NCI-H146 treated with DMSO at 0.1 percent for 48 hours (cell line): ENCODE results near the gene UCKL1.
"Not testable (repeated sequence)": the region's sequence is repeated elsewhere in the genome, so short reads cannot be mapped to it uniquely, and the experiment has no call there.

Experiments used
- DNase-seq: peaks from one replicate; lab custom pipeline; 2025; ENCODE audit not compliant: unreplicated experiment; lab: John Stamatoyannopoulos, UW

UCKL1 gene

GRCh38 chr20:63955827-63956663 is at the start of gene UCKL1:
UCKL1 (minus strand) TSS chr20:63956416; CDS start chr20:63956372, 44 bp downstream.
- peak; percentile 75 for DNase-seq

DNA sequence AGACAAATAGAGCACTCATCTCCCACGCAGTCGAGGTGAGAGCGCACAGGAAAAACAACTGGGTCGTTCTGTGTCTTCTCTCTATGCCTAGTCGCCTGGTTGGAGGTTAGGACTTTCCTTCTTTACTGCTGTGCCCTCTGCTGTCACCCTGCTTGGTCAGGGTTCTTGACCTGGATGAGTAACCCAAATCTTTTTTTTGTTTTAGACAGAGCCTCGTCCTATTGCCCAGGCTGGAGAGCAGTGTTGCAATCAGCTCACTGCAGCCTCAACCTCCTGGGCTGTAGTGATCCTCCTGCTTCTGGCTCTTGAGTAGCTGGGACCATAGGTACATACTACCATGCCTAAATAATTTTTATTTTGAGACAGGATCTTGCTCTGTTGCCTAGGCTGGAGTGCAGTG is 49.2 kb upstream of the UCKL1 start:
- no peak for DNase-seq

DNA sequence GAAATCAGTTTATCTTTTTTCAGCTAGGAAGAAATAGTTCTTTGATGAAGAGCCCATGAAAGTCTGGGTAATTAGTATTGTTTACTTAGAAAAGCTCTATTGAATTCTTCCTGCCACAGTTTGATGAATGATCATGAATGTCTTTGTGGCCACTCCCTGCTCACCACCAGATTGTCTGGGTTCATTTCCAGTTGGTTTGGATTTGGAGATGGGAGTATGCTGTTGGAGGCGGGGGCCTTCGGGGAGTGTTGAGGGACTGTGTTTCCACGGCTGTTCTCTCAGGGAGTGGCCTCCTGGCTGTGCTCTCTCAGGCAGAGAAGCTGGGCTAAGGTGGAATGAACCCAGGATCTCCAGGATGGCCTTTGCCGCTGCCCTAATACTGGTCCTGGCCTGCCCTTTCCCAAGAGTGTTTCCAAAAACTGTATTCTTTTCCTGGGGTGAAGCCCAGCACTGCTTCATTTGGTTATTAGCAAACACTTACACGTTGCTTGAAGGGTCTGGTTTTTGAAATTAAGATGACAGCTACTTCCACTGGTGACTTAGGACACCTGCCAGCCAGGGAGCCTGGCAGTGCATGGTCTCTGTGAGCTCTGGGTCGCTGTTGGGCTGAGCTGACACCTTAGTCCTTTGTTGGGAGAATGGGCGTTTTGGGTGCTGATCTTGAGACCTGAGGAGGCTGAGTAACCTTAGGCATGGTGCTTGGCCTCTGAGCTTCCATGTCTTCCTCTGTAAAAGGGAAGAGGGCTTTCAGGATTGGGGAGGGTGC is 47.9 kb upstream of the UCKL1 start:
- peak; percentile 64 for DNase-seq

DNA sequence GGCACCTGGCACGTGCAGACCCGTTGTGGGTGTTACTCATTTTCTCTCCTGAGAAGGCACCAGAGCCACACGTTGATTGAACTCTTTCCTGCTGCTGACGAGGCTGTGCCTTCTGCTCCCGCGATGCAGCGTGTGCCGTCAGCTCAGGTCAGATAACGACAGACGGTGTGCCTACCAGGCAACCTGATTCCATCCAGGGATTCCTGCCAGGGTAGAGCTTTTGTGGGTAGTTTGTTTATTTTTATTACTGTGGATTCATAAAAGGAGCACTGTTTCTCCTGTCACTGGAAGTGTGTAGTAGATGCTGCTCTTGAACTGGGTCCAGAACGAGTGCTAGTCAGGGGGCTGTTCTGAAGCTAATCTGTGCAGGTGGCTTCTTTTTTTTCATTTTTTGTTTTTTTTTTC is 45.4 kb upstream of the UCKL1 start:
- no peak for DNase-seq

GRCh38 chr20:64000906-64001305 is 44.7 kb upstream of the UCKL1 start:
- DNase-seq: no peak

GRCh38 chr20:63982937-63983336 is 26.7 kb upstream of the UCKL1 start:
- DNase-seq: no peak

DNA sequence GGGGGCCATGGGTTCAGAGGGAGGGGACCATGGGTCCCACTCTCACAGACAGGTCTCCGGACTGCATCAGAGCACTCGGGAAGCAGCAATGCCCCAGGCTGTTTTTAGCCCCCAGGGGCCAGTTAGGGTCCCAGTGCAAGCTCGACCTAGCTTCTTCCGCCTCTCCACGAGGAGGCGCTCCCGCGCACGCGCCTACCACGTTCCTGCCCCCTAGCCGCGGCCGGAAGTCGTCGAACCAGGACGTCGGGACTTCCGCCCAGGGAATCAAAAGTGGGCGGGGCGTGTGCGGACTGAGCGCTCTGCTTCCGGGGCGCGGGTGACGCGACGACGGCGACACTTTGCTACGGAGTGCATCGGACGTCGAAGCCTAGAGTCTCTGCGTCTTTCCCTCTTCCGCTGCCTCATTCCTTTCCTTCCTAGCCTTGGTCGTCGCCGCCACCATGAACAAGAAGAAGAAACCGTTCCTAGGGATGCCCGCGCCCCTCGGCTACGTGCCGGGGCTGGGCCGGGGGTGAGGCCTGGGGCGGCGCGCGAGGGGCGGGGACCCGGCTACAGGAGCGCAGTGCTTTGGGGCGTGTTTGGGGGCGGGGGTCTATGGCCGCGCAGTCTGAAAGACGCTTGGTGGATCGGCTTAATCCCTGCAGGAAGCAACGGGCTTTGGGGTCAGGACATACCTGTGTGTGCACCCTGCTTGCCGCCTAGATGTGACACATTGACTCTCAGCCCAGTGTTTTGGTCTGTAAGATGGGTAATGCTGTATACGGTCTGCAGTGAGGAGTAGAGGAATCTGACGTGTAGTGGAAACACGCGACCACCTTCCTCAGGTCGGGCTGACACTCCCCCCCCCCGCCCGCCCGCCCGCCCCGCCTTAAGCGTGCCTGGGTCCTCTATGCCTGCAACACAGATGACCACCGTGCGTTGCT is 24.9 kb upstream of the UCKL1 start, which contains the start of gene PRPF6:
TSS of gene PRPF6 (plus strand) at position 327 of the 923 bp plus-strand sequence. CDS start at position 441, 114 bp downstream.
- DNase-seq: peak; percentile 96

GRCh38 chr20:63980317-63980805 is 24.1 kb upstream of the UCKL1 start:
- no peak for DNase-seq

DNA sequence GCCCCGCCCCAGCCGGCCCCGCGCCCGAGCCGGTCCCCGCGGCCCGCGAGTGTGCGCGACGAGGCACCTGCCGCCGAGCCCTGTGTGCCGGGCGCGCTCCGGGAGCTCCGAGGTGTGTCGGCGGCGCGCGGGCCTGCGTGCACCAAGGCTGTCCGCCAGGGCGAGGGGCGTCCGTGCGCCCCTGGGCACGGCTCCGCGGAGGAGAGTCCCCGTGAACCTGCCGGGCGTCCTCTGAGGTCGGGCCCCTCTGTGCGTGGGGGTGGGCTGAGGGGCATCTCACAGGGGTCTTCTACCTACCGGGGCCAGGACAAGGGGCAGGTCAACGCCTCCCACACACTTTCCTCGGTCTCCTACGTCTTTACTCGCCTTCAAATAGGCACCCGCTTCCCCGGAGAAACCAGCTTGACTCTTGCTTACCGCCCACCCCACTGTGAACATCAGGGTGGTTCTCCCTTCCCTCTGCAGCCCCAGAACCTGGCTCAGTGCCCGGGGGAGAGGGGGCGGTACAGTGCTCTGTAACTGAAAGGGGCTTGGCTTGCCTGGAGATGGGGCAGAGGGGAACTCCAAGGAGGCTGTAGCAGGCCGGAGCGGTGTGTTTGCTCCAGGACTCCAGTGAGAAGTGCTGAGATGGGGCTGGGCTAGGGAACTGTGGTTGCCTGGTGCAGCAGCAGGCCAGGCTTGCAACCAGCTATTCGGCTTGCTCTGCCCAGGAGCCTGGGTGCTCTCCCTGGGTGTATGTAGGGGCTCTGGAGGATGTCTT is 23.5 kb upstream of the UCKL1 start, which contains the start of gene SAMD10:
TSS of gene SAMD10 (minus strand) at position 86 of the 760 bp plus-strand sequence. CDS start 175 bp downstream, outside the sequence.
- peak; percentile 37 for DNase-seq

DNA sequence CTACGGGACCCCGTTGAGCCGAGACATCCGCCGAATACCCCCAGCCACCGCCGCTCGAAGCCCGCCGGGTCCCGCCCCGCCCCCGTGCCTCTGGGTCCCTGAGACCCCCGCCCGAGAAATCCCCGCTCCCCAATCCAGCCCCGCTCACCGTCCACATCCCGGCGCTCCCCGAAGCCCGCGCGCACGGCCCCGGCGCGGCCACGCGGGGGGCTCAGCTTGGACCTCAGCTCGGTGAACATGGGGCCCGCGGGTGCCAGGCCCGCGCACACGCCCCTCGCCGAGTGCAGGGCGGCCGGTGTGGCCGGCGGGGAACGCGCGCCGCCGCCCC is 23.0 kb upstream of the UCKL1 start:
- no peak for DNase-seq

GRCh38 chr20:63978319-63979228 is 22.4 kb upstream of the UCKL1 start:
- DNase-seq: peak; percentile 65

DNA sequence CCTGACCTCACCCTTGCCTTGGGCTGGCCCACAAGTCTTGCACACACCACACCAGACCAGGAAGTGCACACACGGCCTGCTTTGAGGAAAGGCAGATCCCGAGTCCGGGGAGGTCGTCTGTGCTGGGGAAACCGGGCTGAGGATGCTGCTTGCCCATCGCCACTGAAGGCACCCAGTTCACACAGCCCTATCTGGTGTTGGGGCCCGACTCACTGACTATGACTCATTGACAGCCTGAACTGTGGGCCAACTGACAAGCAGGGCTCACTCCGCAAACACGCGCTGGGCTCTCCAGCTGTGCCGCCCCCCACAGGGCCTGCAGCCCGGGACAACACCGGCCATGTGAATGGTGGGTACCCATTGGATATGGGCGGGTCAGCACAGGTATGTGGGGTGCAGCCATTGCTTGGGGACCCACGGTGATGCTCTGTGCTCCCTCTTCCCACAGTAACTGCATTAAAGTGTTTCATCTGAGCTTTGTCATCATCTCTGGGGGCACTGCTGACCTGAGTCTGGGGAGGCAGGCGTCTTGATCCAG is 21.6 kb upstream of the UCKL1 start:
- no peak for DNase-seq

DNA sequence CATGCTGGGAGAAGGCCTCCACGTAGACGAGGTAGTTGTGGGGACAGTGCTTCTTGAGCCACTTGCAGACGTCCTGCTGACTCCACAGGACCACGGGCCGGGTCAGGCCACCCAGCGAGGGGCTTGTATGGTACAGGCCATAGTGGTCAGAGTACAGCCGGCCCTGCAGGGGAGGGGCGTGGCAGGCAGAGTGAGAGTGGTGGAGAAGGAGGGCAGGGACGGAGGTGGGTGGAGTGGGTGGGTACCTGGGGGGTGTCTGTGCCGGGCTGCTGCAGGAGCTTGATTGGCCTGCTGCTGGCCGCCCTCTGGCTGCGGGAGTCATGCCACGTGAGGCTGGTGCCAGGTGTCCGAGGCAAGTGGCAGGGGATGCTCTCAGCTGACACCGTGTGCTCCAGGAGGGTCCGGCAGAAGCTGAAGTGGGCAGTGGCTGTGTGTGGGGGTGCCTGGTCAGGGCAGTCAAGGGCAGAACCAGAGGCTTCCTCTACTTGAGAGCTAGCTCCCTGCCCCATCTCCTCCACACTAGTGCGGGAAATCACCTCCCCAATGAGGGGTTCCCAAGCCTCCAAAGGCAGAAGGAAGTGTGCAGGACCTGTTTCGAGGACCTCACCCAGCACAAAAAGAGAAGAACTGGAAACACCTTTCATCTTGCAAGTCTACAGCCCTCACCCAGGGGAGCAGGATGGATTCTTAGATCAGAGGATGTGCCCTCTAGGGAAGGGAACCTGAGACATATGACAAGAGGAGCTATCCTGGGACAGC is 20.9 kb upstream of the UCKL1 start:
- DNase-seq: no peak

DNA sequence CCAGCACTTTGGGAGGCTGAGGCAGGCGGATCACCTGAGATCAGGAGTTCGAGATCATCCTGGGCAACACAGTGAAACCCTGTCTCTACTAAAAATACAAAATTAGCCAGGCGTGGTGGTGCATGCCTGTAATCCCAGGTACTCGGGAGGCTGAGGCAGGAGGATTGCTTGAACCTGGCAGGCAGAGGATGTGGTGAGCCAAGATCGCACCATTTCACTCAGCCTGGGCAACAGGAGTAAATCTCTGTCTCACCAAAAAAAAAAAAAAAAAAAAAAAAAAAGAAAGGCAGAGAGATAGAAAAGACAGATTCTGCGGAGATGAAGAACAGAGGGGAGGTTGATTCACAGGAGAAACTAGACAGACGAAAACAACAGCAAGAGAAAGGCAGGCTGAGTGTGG is 20.3 kb upstream of the UCKL1 start:
- DNase-seq: not testable (repeated sequence)

DNA sequence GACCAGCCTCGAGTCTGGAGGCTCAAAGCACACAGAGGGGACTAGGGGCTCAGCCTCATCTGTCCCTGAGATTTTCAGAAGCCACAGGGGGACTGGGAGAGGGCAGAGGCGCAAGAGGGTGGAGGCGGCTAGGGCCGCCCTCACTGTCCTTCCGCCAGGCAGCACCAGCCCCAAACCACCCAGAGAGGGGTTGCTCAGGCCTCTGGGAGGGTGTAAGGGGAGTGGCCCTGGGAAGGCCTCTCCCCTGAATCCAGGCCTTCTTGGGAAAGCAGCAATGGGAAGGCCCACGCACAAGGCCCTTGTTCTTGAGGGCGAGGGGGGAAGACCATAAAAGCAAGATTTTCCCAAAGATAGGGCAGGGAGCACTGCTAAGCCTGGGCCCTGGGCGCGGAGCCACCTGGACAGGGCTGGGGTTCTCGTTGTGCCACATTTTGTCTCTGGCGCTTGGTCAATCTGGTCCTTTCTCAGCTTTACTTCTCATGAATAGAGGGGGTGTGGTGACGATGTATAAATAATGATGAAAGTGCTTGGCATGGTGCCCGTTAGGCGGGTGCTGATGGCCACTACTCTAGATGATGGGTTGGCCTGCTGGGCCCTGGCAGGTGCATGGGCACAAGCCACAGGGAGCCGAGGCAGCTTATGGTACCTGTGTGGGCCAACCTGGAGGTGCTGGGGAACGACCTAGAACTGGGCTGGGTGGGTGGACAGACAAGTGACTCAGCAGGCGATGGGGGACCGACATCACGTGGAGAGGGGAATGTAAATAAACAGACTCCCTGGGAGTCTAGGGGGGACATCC is 18.4 kb upstream of the UCKL1 start:
- peak; percentile 95 for DNase-seq

DNA sequence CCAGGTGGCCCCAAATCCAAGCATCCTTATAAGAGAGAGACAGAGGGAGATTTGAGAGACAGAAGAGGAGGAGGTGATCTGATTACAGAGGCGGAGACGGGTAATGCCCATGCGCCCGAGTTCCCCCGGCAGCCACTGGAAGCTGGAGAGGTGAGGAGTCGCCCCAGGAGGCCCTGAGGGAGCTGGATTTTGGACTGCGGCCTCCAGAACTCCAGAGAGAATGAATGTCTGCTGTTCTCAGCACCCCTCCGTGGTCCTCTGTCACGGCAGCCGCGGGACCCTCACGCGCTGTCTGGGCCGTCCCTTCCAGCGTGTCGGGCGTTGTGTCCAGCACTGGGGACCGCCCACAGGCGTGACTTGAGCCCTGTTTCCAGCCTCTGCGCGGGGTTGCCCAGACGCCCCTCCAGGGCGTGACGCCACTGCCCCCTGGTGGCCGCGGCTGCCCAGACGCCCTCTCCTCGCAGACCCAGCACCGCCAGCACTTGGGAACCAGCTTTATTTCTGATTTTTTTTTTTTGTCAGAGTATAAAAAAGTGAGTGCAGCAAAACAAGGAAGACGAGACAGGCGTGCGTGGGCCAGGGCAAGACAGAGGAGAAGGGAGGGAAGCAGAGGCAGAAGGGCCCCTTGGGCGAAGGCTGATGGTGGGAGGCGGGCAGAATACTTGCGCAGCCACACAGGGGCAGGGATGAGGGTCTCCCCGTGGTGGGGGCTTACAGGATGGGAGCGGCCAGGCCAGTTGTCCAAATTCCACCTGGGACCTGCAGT is 17.6 kb upstream of the UCKL1 start:
- DNase-seq: peak; percentile 74

DNA sequence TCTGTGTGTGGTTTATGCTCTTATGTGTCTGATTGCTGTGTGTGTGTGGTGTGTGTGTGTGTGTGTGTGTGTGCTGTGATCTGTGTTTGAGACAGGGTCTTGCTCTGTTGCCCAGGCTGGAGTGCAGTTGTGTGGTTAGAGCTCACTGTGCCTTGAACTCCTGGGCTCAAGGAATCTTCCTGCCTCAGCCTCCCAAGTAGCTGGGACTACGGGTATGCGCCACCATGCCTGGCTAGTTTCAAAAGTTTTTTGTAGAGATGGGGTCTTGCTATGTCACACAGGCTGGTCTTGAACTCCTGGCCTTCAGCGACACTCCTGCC is 16.9 kb upstream of the UCKL1 start:
- no peak for DNase-seq
